PC-3 (cell line): ENCODE measurements around the gene YIPF6. TPM values are rescaled to one million over a fixed set of nuclear protein-coding genes. Genes with fewer than 3 reads are reported as not detected.

Source experiments
- ATAC-seq: fragments of 200-7000 bp; cut with Tn5 transposase; 2 replicates; pipeline ENCODE4 v1.9.1; 2020; ENCODE audit warnings: mild to moderate bottlenecking, moderate library complexity
- BruUV-seq: library from RNA; stranded (reverse); fragments of 400-500 nt; replicated peaks from 2 replicates; lab custom pipeline; 2021; lab: Mats Ljungman, UMichigan
- CTCF ChIA-PET: fragments of 300-600 bp; sonication (Branson Sonifier 250); formaldehyde crosslinking; loops from one replicate; lab custom pipeline; 2022; ENCODE audit warnings: antibody characterized with exemption; lab: Charles Lee
- POLR2A ChIA-PET: fragments of 300-600 bp; sonication (Branson Sonifier 250); formaldehyde crosslinking; loops from one replicate; lab custom pipeline; 2022; ENCODE audit warnings: antibody characterized with exemption; ENCODE audit not compliant: unreplicated experiment; lab: Charles Lee
- DNase-seq: peaks from one replicate; pipeline ENCODE4 v3.0.0-alpha.2; 2015
- H2AFZ ChIP-seq: fragments of 300-600 bp; sonication (generic); 2 replicates; pipeline ENCODE4 v1.6.0; 2016; ENCODE audit warnings: antibody characterized with exemption, low read length
- H3F3A ChIP-seq: fragments of 300-600 bp; sonication (generic); one replicate; pipeline ENCODE4 v1.6.0; 2017; ENCODE audit warnings: antibody characterized with exemption, low read length, control low read depth, mild to moderate bottlenecking; ENCODE audit not compliant: unreplicated experiment
- H3K27ac ChIP-seq: fragments of 300-600 bp; sonication (generic); 2 replicates; pipeline ENCODE4 v1.5.1; 2016; ENCODE audit warnings: mild to moderate bottlenecking, low read length
- H3K27me3 ChIP-seq: fragments of 300-600 bp; sonication (generic); 2 replicates; pipeline ENCODE4 v1.6.1; 2016; ENCODE audit warnings: low read length, mixed read lengths
- H3K36me3 ChIP-seq: fragments of 300-600 bp; sonication (generic); 2 replicates; pipeline ENCODE4 v1.6.1; 2016; ENCODE audit warnings: low read depth, mixed run types, low read length, mixed read lengths
- H3K4me1 ChIP-seq: fragments of 300-600 bp; sonication (generic); 2 replicates; pipeline ENCODE4 v1.5.1; 2016; ENCODE audit warnings: low read length; ENCODE audit not compliant: insufficient read depth
- H3K4me2 ChIP-seq: fragments of 300-600 bp; sonication (generic); 2 replicates; pipeline ENCODE4 v1.6.0; 2016; ENCODE audit warnings: low read length
- H3K4me3 ChIP-seq: fragments of 300-600 bp; sonication (generic); 2 replicates; pipeline ENCODE4 v1.5.1; 2016; ENCODE audit warnings: mild to moderate bottlenecking, low read length, mixed read lengths
- H3K79me2 ChIP-seq: fragments of 300-600 bp; sonication (generic); 2 replicates; pipeline ENCODE4 v1.6.1; 2017; ENCODE audit warnings: low read length, mixed read lengths
- H3K9ac ChIP-seq: fragments of 300-600 bp; sonication (generic); 2 replicates; pipeline ENCODE4 v1.6.0; 2016; ENCODE audit warnings: mild to moderate bottlenecking, low read length
- H3K9me2 ChIP-seq: fragments of 300-600 bp; sonication (generic); replicated peaks from 2 replicates; pipeline ENCODE4 v1.6.1; 2016; ENCODE audit warnings: mixed run types, low read length, mixed read lengths
- H3K9me3 ChIP-seq: fragments of 300-600 bp; sonication (generic); 2 replicates; pipeline ENCODE4 v1.6.1; 2016; ENCODE audit warnings: low read length, mixed read lengths
- H4K20me1 ChIP-seq: fragments of 300-600 bp; sonication (generic); 2 replicates; pipeline ENCODE4 v1.6.1; 2016; ENCODE audit warnings: low read length, mixed read lengths
- EZH2 ChIP-seq: fragments of 300-600 bp; sonication (generic); IDR thresholded peaks from one replicate; pipeline ENCODE4 v1.6.1; 2017; ENCODE audit warnings: antibody characterized with exemption, mild to moderate bottlenecking, low read length; ENCODE audit not compliant: unreplicated experiment
- EZH2phosphoT487 ChIP-seq: fragments of 300-600 bp; sonication (generic); IDR thresholded peaks from 2 replicates; pipeline ENCODE4 v1.6.1; 2018; ENCODE audit warnings: mild to moderate bottlenecking, antibody characterized with exemption, low read length, borderline replicate concordance
- intact Hi-C: fragments of 100-400 bp; cut with micrococcal nuclease; formaldehyde crosslinking; loops from 2 replicates; pipeline ENCODE4 v1.9.0; 2023
- total RNA-seq: library from RNA; depleted of rRNA; stranded (reverse); fragments of >200 nt; gene quantifications from 2 replicates; pipeline ENCODE4 v1.2.3, GENCODE V29; 2014
- TF ChIP-seq, protein P1 (sequence below): fragments of 300-600 bp; sonication (generic); conservative IDR thresholded peaks from 2 replicates; pipeline ENCODE4 v1.5.1; 2017; ENCODE audit warnings: antibody characterized with exemption, low read depth, mild to moderate bottlenecking, low read length

YIPF6 gene
- total RNA-seq, 1 experiment from 2014 or later: 37.0 TPM

DNA sequence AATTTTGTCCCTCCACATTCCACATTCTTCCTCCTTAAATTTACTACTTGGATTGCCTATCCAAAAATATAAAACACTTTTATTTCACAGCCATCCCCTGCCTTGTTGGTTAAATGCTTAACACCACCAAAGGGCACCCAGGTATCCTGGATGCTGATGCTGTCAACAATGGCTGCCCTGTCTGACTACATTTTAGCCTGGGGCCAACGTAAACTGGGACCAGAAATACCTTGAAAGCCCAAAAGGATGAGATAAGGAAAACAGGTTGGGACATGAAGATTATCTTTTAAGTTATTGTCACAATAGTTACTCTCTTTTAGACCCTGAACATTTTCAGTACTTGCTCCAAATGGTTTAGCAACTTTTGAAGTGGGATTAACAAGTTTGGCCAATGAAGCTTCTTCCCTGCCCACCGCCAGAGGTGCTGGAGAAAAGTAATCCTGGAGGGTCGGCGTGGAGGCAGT lies 775 bp upstream of the YIPF6 start:
- POLR2A ChIA-PET: no interaction called here
- Histone ChIP-seq H3K27ac (peak overlapping the region; percentile 94), H3K4me2 (peak overlapping the region; percentile 89), H3K4me1 (peaks cover 9% of the 10 kb centered on the region; the same call in 1 of the 2 replicates), H3K79me2 (peaks cover 50% of the 10 kb centered on the region), H3K4me3 (peak overlapping the region; percentile 99), H4K20me1 (no peaks in the 10 kb centered on the region), H2AFZ (peak overlapping the region; percentile 80), H3K36me3 (0 out of 2 replicates have a peak, but pooled peaks cover 10% of the 10 kb centered on the region), H3K9me2 (no peaks in the 10 kb centered on the region), H3F3A (no peaks in the 10 kb centered on the region), H3K9me3 (no peaks in the 10 kb centered on the region), H3K9ac (peak overlapping the region; percentile 99), H3K27me3 (no peaks in the 10 kb centered on the region)
- no peak for TF ChIP-seq EZH2phosphoT487
- TF ChIP-seq, protein P1, sequence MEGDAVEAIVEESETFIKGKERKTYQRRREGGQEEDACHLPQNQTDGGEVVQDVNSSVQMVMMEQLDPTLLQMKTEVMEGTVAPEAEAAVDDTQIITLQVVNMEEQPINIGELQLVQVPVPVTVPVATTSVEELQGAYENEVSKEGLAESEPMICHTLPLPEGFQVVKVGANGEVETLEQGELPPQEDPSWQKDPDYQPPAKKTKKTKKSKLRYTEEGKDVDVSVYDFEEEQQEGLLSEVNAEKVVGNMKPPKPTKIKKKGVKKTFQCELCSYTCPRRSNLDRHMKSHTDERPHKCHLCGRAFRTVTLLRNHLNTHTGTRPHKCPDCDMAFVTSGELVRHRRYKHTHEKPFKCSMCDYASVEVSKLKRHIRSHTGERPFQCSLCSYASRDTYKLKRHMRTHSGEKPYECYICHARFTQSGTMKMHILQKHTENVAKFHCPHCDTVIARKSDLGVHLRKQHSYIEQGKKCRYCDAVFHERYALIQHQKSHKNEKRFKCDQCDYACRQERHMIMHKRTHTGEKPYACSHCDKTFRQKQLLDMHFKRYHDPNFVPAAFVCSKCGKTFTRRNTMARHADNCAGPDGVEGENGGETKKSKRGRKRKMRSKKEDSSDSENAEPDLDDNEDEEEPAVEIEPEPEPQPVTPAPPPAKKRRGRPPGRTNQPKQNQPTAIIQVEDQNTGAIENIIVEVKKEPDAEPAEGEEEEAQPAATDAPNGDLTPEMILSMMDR: peak; percentile 30; the same call in 1 of the 2 replicates
- TSS peak; percentile 80 for BruUV-seq
- DNase-seq (peak; percentile 7), ATAC-seq (no peak)
- CTCF ChIA-PET: no interaction called here
- intact Hi-C loops: loop anchor here (2.0 kb wide), 2 partner anchors 65 to 301 kb away; partner anchors contain the start of gene OPHN1

DNA sequence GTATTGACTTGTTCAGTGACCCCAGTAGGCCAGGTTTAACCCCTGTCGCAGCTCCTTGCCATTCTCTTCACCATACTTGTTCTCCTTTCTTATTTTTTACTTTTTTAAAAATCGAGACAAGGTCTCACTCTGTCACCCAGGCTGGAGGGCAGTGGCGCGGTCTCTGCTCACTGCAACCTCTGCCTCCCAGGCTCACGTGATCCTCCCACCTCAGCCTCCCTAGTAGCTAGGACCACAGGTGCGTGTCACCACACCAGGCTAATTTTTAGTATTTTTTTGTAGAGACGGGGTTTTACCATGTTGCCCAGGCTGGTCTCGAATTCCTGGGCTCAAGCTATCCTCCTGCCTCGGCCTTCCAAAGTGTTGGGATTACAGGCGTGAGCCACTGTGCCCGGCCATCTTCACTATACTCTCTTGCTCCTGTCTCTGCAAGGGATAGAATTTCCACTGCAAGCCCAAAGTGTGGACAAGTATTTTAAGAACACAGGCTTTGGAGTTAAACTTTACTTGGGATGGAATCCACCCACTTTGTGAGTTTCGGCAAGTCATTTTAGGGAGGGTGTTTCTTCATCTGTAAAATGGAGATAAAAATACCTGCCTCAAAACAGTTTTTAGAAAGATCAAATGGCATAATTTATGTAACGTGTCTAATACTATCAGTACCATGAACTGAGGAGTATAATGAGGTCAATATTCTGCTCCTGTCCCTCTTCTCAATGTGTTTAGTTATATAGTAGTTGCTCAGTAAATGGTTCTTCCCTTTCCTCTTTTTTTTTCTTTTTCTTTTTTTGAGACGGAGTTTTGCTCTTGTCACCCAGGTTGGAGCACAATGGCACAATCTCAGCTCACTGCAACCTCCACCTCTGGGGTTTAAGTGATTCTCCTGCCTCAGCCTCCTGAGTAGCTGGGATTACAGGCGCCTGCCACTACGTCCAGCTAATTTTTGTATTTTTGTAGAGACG lies 973 bp downstream of the YIPF6 start:
- CTCF ChIA-PET: interaction anchor here (0.7 kb wide), 1 partner anchor 295 kb away, joined by 3 read pairs; no protein-coding TSS in a partner anchor

More for the DNA sequence above, 973 bp downstream of the YIPF6 start:
- no peaks in the 10 kb centered on the region for H3F3A ChIP-seq
- 0 out of 2 replicates have a peak, but pooled peaks cover 10% of the 10 kb centered on the region for H3K36me3 ChIP-seq
- H3K9ac ChIP-seq: peak overlapping the region; percentile 99
- H3K9me3 ChIP-seq: no peaks in the 10 kb centered on the region
- TF ChIP-seq EZH2phosphoT487 (no peak), EZH2 (no peak)
- TF ChIP-seq, protein P1: no peak
- H3K79me2 ChIP-seq: peaks cover 63% of the 10 kb centered on the region
- H3K27ac ChIP-seq: peak overlapping the region; percentile 94
- POLR2A ChIA-PET: no interaction called here
- H3K27me3 ChIP-seq: no peaks in the 10 kb centered on the region
- H4K20me1 ChIP-seq: 0 out of 2 replicates have a peak, but pooled peaks cover 3% of the 10 kb centered on the region
- H3K4me3 ChIP-seq: peak overlapping the region; percentile 99
- intact Hi-C loops: loop anchor here (2.0 kb wide), 2 partner anchors 67 to 303 kb away; partner anchors contain the start of gene OPHN1
- H2AFZ ChIP-seq: 0 out of 2 replicates have a peak overlapping the region, but pooled peaks have one; percentile 80
- H3K4me1 ChIP-seq: peaks cover 26% of the 10 kb centered on the region
- ATAC-seq (no peak), DNase-seq (no peak)
- no TSS peak for BruUV-seq
- H3K4me2 ChIP-seq: peak overlapping the region; percentile 89
- H3K9me2 ChIP-seq: no peaks in the 10 kb centered on the region
